CD4-positive, alpha-beta memory T cell (primary cell): ENCODE measurements around the gene PLAC9. TPM values are rescaled to one million over a fixed set of nuclear protein-coding genes. Genes with fewer than 3 reads are reported as not detected.

Source experiments
- CTCF ChIA-PET: fragments of 350-600 bp; sonication (Branson Sonifier 250); formaldehyde crosslinking; loops from one replicate; lab custom pipeline; 2021; ENCODE audit warnings: inconsistent platforms; ENCODE audit not compliant: partially characterized antibody; lab: Charles Lee
- POLR2A ChIA-PET: fragments of 350-600 bp; sonication (Branson Sonifier 250); formaldehyde crosslinking; loops from one replicate; lab custom pipeline; 2021; ENCODE audit not compliant: partially characterized antibody; lab: Charles Lee
- DNase-seq, 5 donors: peaks; one replicate each; pipeline versions ENCODE4 v3.0.0 to v3.0.0-alpha.2; 2020 to 2022; ENCODE audit warnings: mixed read lengths in 1 of 5
- H3K27ac ChIP-seq: one replicate; pipeline ENCODE4 v1.7.0; 2013; ENCODE audit warnings: low read depth, low read length
- H3K27me3 ChIP-seq: 2 replicates; pipeline ENCODE4 v1.7.0; 2013; ENCODE audit warnings: mild to moderate bottlenecking, low read length, moderate library complexity; ENCODE audit not compliant: insufficient read depth
- H3K36me3 ChIP-seq: 2 replicates; pipeline ENCODE4 v1.7.0; 2013; ENCODE audit warnings: mild to moderate bottlenecking, low read length, moderate library complexity; ENCODE audit not compliant: insufficient read depth
- H3K4me1 ChIP-seq: 2 replicates; pipeline ENCODE4 v1.7.0; 2013; ENCODE audit warnings: mild to moderate bottlenecking, low read length, moderate library complexity; ENCODE audit not compliant: insufficient read depth
- H3K4me3 ChIP-seq, 2 donors: one replicate each; pipeline ENCODE4 v1.7.0; 2013; ENCODE audit warnings: low read length in 2 of 2, mild to moderate bottlenecking in 1 of 2
- H3K9me3 ChIP-seq, 2 donors: one replicate each; pipeline ENCODE4 v1.7.0; 2013; ENCODE audit warnings: low read length in 2 of 2, control low read depth in 1 of 2; ENCODE audit not compliant: control insufficient read depth in 1 of 2
- H3K27ac Mint-ChIP-seq, 7 donors: one replicate each; pipeline ENCODE4 v1.8.0; 2020 to 2021; ENCODE audit warnings: mixed read lengths in 7 of 7, mild to moderate bottlenecking in 6 of 7, inconsistent platforms in 3 of 7, moderate library complexity in 3 of 7
- H3K27me3 Mint-ChIP-seq, 2 donors: one replicate each; pipeline ENCODE4 v1.8.0; 2020 to 2021; ENCODE audit warnings: mixed read lengths in 2 of 2
- H3K36me3 Mint-ChIP-seq, 2 donors: one replicate each; pipeline ENCODE4 v1.8.0; 2020 to 2021; ENCODE audit warnings: mixed read lengths in 2 of 2, inconsistent platforms in 1 of 2, mild to moderate bottlenecking in 1 of 2
- H3K4me1 Mint-ChIP-seq, 4 donors: one replicate each; pipeline ENCODE4 v1.8.0; 2020 to 2021; ENCODE audit warnings: mixed read lengths in 4 of 4, mild to moderate bottlenecking in 1 of 4
- H3K4me3 Mint-ChIP-seq, 8 donors: one replicate each; pipeline ENCODE4 v1.8.0; 2020 to 2021; ENCODE audit warnings: mixed read lengths in 8 of 8, mild to moderate bottlenecking in 7 of 8, moderate library complexity in 6 of 8, inconsistent platforms in 3 of 8
- H3K9me3 Mint-ChIP-seq, 8 donors: one replicate each; pipeline ENCODE4 v1.8.0; 2020 to 2021; ENCODE audit warnings: mixed read lengths in 8 of 8, mild to moderate bottlenecking in 5 of 8, inconsistent platforms in 3 of 8, moderate library complexity in 1 of 8
- intact Hi-C: fragments of 100-400 bp; cut with micrococcal nuclease; formaldehyde crosslinking; loops from one replicate; pipeline ENCODE4 v1.15.1; 2023
- polyA plus RNA-seq, 2 donors: library from polyadenylated mRNA; unstranded; fragments of 300-500 nt; fragmentation: Illumina TruSeq; gene quantifications; one replicate each; pipeline ENCODE4 v1.2.3, GENCODE V29; 2021
- total RNA-seq, 2 experiments: library from RNA; stranded (reverse); gene quantifications; one replicate each; pipeline ENCODE4 v1.2.3, GENCODE V29; 2021

PLAC9 gene
- total and polyA plus RNA-seq, 4 experiments from 2014 or later: 0.81 TPM; not detected in 3

- peak overlapping the region; percentile 72 to 89 (median 86) for H3K27ac Mint-ChIP-seq
- POLR2A ChIA-PET: interaction anchor here (1.4 kb wide), 1 partner anchor 25 kb away, joined by 6 read pairs; the partner anchor contains the start of gene TMEM254
- peaks cover 0 to 5% of the 10 kb centered on the region in 2 donors for H3K36me3 Mint-ChIP-seq
- peak; percentile 50 to 64 (median 54) for DNase-seq
- peaks cover 15 to 27% (median 19%) of the 10 kb centered on the region in 4 donors for H3K4me1 Mint-ChIP-seq
- intact Hi-C loops: no loop called here
- Histone ChIP-seq H3K27ac (no peak overlapping the region), H3K27me3 (no peaks in the 10 kb centered on the region), H3K9me3 (no peaks in the 10 kb centered on the region), H3K4me1 (peaks cover 18% of the 10 kb centered on the region), H3K4me3 (no peak overlapping the region), H3K36me3 (no peaks in the 10 kb centered on the region)
- CTCF ChIA-PET: no interaction called here
- peak overlapping the region in 4 of 8 donors; percentile 21 to 52 (median 36) for H3K4me3 Mint-ChIP-seq
- no peaks in the 10 kb centered on the region for H3K27me3 Mint-ChIP-seq
- H3K9me3 Mint-ChIP-seq: peaks cover 0 to 20% (median 16%) of the 10 kb centered on the region in 8 donors
Observed at GRCh38 chr10:80104066-80104926, 28.2 kb upstream of the PLAC9 start.

GRCh38 chr10:80108576-80109239 lies 23.8 kb upstream of the PLAC9 start:
- intact Hi-C loops: no loop called here
- peaks cover 23% of the 10 kb centered on the region for H3K4me1 ChIP-seq
- Mint-ChIP-seq H3K27me3 (no peaks in the 10 kb centered on the region), H3K36me3 (peaks cover 4 to 5% of the 10 kb centered on the region in 2 donors), H3K9me3 (peaks cover 0 to 34% (median 23%) of the 10 kb centered on the region in 8 donors), H3K4me1 (peaks cover 18 to 37% (median 29%) of the 10 kb centered on the region in 4 donors), H3K4me3 (peak overlapping the region in 1 of 8 donors; percentile 15), H3K27ac (peak overlapping the region in 1 of 7 donors; percentile 19)
- H3K9me3 ChIP-seq: no peaks in the 10 kb centered on the region
- no peak overlapping the region for H3K27ac ChIP-seq
- ChIA-PET POLR2A (no interaction called here), CTCF (no interaction called here)
- no peak overlapping the region for H3K4me3 ChIP-seq
- H3K27me3 ChIP-seq: no peaks in the 10 kb centered on the region
- DNase-seq: no peak
- H3K36me3 ChIP-seq: no peaks in the 10 kb centered on the region

GRCh38 chr10:80110986-80111385 lies 21.5 kb upstream of the PLAC9 start:
- no peaks in the 10 kb centered on the region for H3K9me3 ChIP-seq
- CTCF ChIA-PET: interaction anchor here (0.9 kb wide), 1 partner anchor 21 kb away, joined by 3 read pairs; no protein-coding TSS in a partner anchor
- Mint-ChIP-seq H3K27ac (peak overlapping the region in 4 of 7 donors; percentile 26 to 65 (median 39)), H3K4me3 (peak overlapping the region in 7 of 8 donors; percentile 3 to 76 (median 71)), H3K4me1 (peaks cover 6 to 24% (median 11%) of the 10 kb centered on the region in 4 donors), H3K27me3 (no peaks in the 10 kb centered on the region), H3K36me3 (peaks cover 4 to 5% of the 10 kb centered on the region in 2 donors), H3K9me3 (peaks cover 0 to 34% (median 22%) of the 10 kb centered on the region in 8 donors)
- H3K4me1 ChIP-seq: peaks cover 7% of the 10 kb centered on the region
- no peak overlapping the region for H3K4me3 ChIP-seq
- POLR2A ChIA-PET: no interaction called here
- intact Hi-C loops: no loop called here
- H3K27ac ChIP-seq: no peak overlapping the region
- no peak for DNase-seq
- no peaks in the 10 kb centered on the region for H3K27me3 ChIP-seq
- no peaks in the 10 kb centered on the region for H3K36me3 ChIP-seq

- intact Hi-C loops: no loop called here
- CTCF ChIA-PET: interaction anchor here (1.7 kb wide), 1 partner anchor 25 kb away, joined by 6 read pairs; no protein-coding TSS in a partner anchor
Observed at GRCh38 chr10:80118669-80119068, 13.9 kb upstream of the PLAC9 start.

GRCh38 chr10:80122110-80122710 lies 10.3 kb upstream of the PLAC9 start:
- Histone ChIP-seq H3K9me3 (no peaks in the 10 kb centered on the region), H3K4me3 (no peak overlapping the region), H3K27ac (no peak overlapping the region), H3K27me3 (no peaks in the 10 kb centered on the region), H3K4me1 (no peaks in the 10 kb centered on the region), H3K36me3 (no peaks in the 10 kb centered on the region)
- H3K4me3 Mint-ChIP-seq: no peak overlapping the region
- ChIA-PET CTCF (interaction anchor here (1.9 to 2.0 kb wide), 2 partner anchors 22 to 63 kb away, joined by 6 read pairs; no protein-coding TSS in a partner anchor), POLR2A (no interaction called here)
- intact Hi-C loops: no loop called here
- no peak for DNase-seq
- H3K4me1 Mint-ChIP-seq: no peaks in the 10 kb centered on the region
- no peaks in the 10 kb centered on the region for H3K36me3 Mint-ChIP-seq
- H3K27me3 Mint-ChIP-seq: peaks cover 0 to 8% of the 10 kb centered on the region in 2 donors
- H3K27ac Mint-ChIP-seq: no peak overlapping the region
- peaks cover 0 to 2% (median 0%) of the 10 kb centered on the region in 8 donors for H3K9me3 Mint-ChIP-seq

More at GRCh38 chr10:80118669-80119068, 13.9 kb upstream of the PLAC9 start:
- Mint-ChIP-seq H3K36me3 (no peaks in the 10 kb centered on the region), H3K4me3 (no peak overlapping the region), H3K27ac (no peak overlapping the region), H3K4me1 (no peaks in the 10 kb centered on the region), H3K9me3 (peaks cover 0 to 2% (median 0%) of the 10 kb centered on the region in 8 donors), H3K27me3 (peaks cover 0 to 6% of the 10 kb centered on the region in 2 donors)
- DNase-seq: no peak
- H3K4me3 ChIP-seq: no peak overlapping the region
- H3K4me1 ChIP-seq: no peaks in the 10 kb centered on the region
- no peaks in the 10 kb centered on the region for H3K36me3 ChIP-seq
- H3K27ac ChIP-seq: no peak overlapping the region
- H3K27me3 ChIP-seq: no peaks in the 10 kb centered on the region
- POLR2A ChIA-PET: no interaction called here
- no peaks in the 10 kb centered on the region for H3K9me3 ChIP-seq

- H3K4me1 ChIP-seq: no peaks in the 10 kb centered on the region
- CTCF ChIA-PET: interaction anchor here (1.9 to 2.0 kb wide), 2 partner anchors 22 to 64 kb away, joined by 6 read pairs; no protein-coding TSS in a partner anchor
- no peaks in the 10 kb centered on the region for H3K4me1 Mint-ChIP-seq
- no peaks in the 10 kb centered on the region for H3K9me3 ChIP-seq
- no peak overlapping the region for H3K27ac ChIP-seq
- intact Hi-C loops: no loop called here
- no peaks in the 10 kb centered on the region for H3K36me3 ChIP-seq
- no peak for DNase-seq
- H3K4me3 Mint-ChIP-seq: no peak overlapping the region
- peaks cover 0 to 2% (median 0%) of the 10 kb centered on the region in 8 donors for H3K9me3 Mint-ChIP-seq
- POLR2A ChIA-PET: no interaction called here
- no peak overlapping the region for H3K4me3 ChIP-seq
- H3K27me3 ChIP-seq: no peaks in the 10 kb centered on the region
- peaks cover 0 to 8% of the 10 kb centered on the region in 2 donors for H3K27me3 Mint-ChIP-seq
- no peaks in the 10 kb centered on the region for H3K36me3 Mint-ChIP-seq
- H3K27ac Mint-ChIP-seq: no peak overlapping the region
Observed at GRCh38 chr10:80122746-80123145, 9.8 kb upstream of the PLAC9 start.
